ENCODE results near the gene KIF5A.

The KIF5A gene

DNA sequence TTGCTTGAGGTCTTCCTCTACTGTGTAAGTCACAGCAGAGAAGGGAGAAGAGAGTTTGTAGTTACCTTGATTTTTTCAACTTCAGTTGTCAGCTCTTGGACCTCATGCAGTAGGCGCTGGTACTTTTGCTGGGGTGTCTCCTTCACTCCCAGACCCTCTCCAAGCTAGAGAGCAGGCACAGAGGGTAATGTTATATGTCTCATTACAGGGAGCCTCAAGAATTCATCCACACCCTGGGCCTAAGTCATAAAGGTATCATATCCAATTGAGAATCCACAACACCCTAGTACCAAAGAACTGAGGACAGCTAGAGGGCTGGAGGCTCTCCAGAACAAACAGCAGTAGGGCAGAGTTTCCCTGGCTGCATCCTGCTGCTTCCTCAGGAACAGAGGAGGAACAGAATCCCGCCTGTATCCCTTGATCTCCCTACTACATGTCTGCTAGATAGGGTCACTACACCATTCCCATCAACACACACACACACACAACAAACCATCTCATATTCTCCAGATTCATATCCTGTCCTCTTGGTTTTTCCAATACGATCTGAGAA, 14.8 kb upstream of the KIF5A start:
- DNase-seq (ENCODE audit: low read depth in 1 of 2, low spot score in 1 of 2) = no peak

DNA sequence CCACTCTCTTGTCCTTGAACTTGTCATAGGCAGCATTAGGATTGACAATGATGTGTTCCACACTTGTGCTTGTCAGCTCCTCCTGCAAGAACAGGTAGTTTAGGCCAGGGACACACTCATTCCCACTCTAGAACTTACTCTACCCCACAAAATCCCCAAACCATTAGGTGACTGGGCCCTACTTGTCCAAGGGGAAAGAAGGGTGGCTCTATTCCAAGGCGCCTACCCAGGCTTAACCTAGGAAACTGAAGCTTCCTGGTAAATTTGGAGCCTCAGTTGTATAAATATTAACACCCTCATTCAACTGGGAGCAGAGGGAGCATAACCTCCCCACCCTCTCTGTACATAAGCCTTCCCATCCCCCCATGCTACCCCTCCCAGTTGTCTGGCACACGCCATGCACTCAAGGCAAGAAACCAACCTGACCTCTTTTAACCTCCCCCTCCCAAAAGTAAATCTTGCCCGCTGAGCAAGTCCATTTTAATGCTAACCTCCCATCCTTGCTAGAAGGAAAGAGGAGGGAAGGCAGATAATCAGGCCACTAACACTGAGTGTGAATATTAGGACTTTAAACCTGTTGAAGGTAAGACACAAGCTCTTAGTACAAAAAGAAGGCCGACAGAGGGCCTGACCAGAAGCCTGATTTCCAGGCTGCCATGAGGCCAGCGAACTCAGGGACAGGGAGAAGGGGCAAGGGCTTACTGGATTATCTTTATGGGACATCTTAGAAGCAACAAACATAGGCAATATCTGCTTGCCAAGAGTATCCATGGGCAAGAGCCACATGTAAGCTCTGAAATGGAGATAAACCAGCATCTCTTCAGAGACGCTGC, 13.9 kb upstream of the KIF5A start:
- no peak for DNase-seq (ENCODE audit: low read depth in 1 of 2, low spot score in 1 of 2)

DNA sequence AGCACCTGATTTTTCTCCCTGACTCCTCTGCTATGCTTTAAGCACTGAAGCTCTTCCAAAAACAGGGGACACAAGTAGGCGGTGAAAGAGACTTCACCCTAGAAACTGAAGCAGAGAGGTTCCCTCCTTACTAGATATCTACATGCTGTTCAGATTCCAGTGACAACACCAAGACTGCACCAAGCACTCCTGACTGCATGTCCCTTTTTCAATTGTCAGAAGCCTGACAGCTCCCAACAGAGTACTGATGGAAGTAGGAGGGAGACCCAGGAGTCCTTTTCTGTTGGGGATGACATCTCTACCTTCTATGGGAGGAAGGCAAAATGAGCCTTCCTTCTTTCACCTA, 13.3 kb upstream of the KIF5A start:
- no peak for DNase-seq (ENCODE audit: low read depth in 1 of 2, low spot score in 1 of 2)

DNA sequence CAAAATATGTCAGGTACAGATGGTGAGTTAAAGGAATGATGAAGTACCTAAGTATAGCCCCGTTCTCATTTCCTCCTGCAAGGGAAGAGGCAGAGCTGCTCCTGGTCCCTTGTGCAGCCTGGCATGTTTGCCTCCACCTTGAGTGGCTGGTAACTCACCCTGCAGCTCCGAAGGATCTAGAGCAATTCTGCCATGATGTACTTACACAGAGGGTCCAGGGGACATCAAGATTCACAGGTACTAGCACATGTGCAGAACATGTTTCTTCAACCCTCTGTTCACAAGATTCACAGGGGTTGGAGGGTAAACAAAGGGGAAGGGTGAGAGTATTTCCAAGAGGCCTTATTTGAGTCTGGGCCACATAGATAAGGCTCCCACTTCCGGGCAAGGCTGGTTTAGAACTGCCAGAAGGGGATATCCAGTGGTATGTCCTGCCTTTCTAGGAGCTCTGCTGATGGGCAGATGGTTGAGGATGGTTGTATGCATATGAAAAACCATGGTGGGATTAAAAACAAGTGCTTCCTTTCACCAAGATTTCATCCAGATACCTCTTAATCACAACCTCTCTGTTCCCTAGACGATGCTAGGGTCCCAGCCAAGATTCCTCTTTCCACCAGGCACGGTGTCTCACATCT, 10.6 kb upstream of the KIF5A start:
- no peak for DNase-seq (ENCODE audit: low read depth in 1 of 2, low spot score in 1 of 2)

DNA sequence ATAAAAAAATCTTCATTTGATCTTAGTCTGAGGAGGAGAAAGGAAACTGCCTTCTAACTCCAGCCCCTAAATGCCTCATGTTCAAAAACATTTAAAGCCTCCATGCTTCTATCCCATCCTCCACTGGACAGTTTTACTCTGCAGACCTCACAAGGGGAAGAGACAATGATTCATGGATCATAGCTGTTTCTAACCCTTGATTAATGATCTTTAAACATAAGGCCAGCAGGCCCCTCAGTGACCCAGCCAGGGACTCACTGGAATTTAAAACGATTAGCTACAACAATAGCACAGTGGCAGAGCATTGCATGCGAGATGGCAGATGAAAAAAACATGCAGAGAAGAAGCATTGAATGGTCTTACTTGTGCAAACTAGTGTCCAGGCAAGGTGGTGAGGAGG, 8.8 kb upstream of the KIF5A start:
- DNase-seq (ENCODE audit: low read depth in 1 of 2, low spot score in 1 of 2) = no peak

DNA sequence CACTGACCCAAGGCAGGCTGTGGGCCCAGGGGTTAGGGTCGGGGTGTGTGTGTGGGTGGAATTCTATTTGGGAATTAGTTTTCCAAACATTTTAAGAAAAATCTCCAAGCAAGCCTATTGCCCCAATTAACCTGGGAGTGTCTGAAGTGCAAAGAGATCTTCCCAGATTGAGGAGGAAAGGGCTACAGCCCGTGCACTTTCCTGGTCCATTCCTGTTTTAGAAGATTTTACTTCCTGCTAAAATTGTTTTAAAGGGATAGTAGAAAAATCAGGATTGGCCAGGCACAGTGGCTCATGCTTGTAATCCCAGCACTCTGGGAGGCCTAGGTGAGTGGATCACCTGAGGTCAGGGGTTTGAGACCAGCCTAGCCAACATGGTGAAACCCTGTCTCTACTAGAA, 8.1 kb upstream of the KIF5A start:
- DNase-seq (ENCODE audit: low read depth in 1 of 2, low spot score in 1 of 2) = no peak

DNA sequence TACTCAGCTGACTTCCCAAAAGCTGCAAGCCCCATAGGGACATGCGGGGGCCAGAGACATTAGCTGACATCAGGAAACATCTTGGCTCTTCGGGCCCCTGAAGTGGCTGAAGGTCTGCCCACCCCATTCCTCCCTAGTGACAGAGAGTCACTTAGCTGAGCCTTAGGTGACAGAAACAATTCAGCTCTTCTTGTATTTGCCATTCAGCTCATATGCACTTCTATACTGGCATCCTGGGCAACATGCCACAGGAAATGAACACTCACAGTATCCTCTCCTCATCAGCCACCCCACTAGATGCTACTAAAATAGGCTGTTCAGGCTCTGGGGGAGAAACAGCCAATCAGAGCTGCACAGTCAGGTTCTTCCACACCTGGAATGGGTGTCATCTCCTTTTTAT, 6.3 kb upstream of the KIF5A start:
- DNase-seq (ENCODE audit: low read depth in 1 of 2, low spot score in 1 of 2) = no peak

DNA sequence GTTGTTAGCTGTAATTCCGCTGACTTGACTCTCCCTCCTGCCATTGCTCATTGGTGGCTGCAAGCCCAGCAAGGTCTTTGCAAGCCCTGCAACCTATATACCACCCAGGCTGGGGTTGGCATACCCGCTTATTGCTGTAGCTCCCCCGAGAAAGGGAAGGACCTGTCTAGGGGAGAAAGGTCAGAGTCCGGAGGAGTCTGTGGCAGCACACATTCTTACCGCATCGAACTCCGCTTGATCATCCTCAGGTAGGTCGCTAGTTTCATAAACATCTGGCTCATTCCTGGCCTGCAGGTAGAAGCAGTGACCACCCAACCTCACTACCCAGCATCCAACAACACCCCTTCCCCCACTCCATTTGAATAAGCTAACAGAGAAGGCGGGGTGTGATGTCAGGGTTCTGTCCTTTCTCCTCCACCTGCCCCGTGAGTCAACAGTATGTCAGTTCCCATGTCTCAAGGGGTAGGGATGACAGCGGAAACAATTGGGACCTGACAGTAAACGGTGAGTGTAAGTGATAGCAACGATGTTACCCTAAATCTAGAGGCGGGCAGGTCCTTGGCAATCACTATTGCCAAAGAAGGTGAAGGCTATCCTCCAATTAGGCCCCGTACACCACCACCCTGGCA, 3.9 kb upstream of the KIF5A start:
- no peak for DNase-seq (ENCODE audit: low read depth in 1 of 2, low spot score in 1 of 2)

DNA sequence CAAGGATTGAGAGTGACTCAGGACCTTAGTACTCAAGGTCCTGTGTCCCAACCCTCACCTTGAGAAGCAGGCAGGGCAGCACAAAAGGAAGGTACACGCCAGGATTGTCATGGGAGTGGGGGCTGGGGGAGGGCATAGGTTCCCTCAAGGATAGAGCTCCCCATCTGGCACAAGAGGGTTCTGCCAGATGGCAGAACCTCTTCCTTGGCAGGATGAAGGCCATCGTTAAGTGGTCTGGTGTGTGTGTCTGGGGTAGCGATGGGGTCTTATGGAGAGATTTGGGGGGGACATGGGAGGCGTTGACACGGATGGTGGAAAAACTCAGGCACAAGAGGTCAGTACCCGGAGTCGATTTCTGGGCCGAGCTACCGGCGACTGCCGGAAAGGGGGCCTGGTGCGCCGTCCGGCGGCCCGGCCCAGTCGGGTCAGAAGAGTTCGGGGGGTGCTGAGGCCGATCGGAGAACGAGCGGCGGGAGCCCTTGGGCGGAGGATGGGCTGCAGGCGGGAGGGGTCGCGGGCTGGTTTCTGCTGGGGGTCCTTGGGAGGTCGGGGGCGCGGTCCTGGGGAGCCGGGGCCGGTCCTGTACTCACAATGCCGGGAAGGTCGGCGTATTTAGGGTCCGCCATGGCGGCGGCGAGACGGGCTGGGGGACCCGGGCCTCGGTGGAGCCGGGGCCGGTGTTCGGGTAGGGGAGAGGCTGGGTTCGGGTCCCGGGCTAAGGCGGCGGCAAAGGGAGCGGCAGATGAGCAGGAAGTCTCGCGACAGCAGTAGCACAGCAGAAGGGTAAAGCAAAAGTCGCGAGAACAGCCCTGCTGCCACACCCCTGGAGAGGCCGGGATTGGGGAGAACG, 3.2 kb upstream of the KIF5A start, which contains the start of gene DCTN2:
TSS of gene DCTN2 (minus strand) at position 755 of the 850 bp plus-strand sequence. CDS start at position 626, 129 bp downstream.
- peak; percentile 76 to 93 for DNase-seq (ENCODE audit: low read depth in 1 of 2, low spot score in 1 of 2)

DNA sequence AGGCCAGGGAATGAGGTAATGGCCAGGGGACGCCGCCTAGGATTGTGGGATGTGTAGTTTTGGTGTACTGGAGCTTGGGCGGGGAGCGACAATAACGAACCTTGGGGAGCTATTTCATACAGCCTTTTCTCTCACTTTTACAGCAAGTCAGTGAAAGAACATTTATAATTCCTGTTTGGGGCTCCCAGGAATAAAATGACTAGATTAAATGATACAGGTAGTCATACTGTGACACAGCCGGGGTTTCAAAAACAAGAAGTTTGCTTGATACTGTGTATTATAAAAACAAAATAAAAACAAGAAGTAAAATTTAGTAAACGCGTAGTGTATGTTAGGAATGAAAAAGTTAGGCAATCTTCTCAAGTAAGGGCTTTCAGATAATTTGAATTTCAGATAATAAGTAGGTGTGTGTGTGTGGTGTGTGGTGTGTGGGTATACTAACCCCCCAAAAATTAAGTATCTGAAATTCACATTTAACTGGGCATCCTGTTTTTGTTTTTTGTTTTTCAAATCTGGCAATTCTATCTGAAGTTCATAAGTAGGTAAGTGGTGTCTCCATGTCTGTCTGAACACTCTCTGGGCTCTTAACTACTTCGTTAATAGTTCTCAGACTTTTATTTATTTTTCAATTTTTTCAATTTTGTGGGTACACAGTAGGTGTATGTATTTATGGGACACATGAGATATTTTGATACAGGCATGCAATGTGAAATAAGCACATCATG, 2.4 kb upstream of the KIF5A start:
- no peak for DNase-seq (ENCODE audit: low read depth in 1 of 2, low spot score in 1 of 2)

DNA sequence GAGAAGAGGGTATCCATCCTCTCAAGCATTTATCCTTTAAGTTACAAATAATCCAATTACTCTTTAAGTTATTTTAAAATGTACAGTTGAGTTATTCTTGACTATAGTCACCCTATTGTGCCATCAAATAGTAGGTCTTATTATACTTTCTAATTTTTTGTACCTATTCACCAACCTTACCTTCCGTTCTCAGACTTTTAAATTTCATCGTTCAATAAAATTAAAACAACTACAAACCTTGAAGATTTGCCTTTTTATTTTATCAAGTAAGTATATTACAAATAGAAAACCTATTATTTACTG, 1.9 kb upstream of the KIF5A start:
- no peak for DNase-seq (ENCODE audit: low read depth in 1 of 2, low spot score in 1 of 2)

DNA sequence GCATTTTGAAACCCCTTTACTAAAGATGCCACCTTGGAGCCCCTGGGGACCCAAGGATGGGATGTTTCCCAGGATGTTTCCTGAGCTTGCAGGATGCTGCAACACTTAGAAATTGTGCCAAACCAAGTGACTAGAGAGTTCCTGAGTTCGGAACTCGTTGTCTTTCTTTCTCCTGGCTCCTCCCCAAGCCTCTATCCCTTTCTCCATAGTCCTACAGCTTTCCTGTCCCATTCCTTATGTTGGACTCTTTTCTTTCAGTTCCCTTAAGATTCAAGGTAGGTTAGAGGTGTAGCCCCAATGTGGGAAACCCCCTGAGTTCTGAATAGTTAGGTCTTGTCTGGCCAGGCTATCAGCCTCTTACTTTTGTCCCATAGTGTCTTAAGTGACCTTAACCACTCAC, 1.4 kb upstream of the KIF5A start:
- no peak for DNase-seq (ENCODE audit: low read depth in 1 of 2, low spot score in 1 of 2)

DNA sequence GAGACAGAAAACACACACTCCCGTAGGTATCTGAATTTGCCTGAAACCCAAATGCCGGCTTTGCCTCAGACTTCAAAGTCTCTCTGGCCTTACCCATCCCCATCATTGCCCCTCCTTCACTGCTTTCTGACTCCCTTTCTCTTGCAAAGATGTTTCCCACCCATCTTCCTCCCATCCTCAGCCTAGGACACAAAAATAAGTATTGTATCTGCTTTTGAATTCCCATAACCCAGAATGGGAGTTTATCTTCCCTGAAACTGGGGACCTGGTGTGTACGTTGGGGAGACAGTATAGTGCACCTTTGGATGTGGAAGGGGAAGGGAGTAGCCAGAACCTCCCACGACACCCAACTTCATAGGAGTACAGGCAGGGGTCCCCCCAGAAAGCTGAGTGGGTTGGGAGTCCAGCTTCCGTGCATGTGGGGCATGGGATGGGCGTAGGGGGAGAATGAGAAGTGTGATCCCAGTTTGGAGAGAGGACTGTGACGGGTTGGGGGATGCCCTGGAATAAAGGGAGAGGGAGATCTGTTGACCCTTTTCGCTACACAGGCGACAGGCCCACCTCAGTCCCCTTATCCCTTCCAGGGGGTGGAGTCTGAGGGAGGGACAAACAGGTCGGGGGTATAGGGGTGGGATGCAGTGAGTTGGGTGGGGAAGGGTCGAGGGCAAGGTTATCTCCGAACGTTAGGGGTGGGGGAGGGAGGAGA, 488 bp upstream of the KIF5A start:
- DNase-seq (ENCODE audit: low read depth in 1 of 2, low spot score in 1 of 2) = no peak

DNA sequence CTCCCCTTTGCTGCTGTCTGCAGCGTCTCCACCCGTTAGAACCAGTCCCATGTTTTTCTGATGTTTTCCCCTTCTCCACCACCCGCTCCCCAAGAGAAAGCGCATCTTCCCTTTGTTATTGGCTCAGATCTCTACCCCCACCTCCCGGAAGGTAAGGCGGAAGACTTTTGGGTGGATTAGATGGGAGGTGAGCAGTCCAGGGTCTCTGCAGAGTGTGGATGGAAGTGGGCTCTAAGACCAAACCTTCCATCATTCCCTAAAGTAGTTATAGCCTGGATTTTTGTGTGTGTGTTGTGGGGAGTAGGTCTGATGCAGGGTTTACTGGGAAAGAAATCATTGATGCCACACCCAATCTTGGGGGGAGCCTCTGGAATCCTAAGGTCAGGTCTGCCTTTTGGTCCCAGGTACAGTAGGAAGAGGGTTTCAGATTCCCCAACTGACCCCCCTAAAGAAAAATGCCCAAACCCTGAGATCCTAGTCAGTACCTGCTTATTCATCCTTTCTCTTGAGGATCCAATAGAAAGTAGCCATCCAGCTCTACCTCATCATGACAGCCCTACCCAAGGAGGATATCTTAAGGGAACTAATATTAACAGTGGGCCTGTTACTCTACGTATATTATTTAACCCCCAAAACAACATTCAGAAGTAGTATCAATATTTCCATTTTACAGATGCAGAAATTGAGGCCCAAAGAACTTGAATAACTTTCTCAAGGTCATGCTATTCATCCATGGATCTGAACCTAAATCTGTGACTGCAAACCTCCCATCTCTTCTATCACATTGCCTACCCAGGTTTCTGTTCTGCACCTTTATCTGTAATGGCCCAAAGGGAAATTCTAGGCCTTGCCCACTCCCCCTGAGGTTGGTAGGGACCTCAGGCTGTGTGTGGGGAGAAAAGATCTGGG, 1.1 kb downstream of the KIF5A start:
- DNase-seq (ENCODE audit: low read depth in 1 of 2, low spot score in 1 of 2) = no peak

DNA sequence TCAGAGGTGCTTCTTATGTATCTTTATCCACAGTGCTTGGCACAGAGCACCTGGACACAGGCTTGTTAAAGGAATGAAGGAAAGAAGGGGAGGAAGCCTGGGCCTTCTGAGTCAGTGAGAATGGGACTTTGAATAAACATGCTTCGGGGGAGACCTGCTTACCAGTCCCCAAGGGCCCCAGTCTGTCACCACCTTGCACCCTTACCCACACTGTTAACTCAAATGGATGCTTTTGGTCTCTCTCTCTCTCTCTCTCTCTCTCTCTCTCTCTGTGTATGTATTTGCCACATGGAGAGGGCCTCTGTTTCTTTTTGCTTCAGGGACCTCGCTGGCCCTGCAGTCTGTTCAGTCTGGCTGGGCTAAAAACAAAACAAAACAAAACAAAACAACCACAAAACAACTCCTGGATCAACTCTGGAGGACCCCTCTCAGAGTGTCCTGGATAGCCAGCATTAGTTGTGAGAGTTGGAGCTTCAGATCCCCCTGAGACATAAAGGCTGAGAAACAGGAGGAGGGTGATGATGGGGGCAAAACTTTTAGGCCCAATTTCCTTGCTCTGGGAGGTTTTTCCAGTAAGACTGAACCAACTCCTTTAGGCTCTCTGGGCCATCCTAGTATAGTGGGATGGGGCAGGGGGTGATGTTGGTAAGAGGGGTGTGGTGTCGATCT, 1.9 kb downstream of the KIF5A start:
- no peak for DNase-seq (ENCODE audit: low read depth in 1 of 2, low spot score in 1 of 2)

DNA sequence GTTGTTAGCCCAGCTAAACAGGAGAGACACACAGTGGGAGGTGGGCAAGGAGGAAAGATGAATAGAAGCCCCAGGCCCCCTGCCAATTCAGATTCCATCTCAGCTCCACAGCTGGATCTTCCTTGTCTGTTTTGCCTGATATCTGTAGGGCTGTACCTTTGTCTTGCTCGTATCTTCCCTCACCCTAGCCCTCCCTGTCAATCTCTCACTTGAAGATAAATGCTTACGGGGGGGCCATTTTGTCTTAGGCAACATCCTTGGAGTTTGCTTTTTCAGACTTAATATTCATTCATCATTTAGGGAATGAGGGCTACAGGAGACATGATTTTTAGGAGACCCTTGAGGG, 2.4 kb downstream of the KIF5A start:
- DNase-seq (ENCODE audit: low read depth in 1 of 2, low spot score in 1 of 2) = no peak

DNA sequence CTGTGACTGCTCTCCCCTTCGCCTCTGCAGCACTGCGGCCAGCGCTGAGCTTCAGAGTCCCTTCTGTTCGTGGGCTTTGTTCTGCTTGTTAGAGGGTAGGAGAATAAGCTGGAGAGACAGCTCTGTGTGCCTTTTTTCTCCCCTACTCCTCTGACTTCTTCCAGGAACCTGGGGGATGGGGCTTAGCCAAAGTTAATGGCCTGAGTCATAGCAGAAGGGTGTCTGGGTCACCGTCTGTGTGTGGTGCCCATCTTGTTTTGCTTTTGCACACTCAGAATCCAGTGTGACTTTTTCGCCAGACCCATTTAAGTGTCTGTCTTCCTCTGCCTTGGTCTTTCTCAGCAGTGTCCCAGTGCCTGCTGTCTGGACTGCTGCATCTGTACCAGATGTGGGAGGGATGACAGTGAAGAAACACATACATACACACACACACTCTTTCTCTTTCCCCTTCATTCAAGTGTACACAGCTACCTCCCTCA, 3.0 kb downstream of the KIF5A start:
- DNase-seq (ENCODE audit: low read depth in 1 of 2, low spot score in 1 of 2) = no peak

Measured in activated CD4-positive, alpha-beta T cell treated with anti-CD3 and anti-CD28 coated beads, Interleukin-2, amount 50 U/mL, for 24 hours (primary cell).